SU-DHL-6 (cell line): Measurements from ENCODE around the gene PCSK2.

Source experiments
- EZH2phosphoT487 ChIP-seq: fragments of 200-600 bp; sonication (generic), shearing (Covaris generic); conservative IDR thresholded peaks from 2 replicates; pipeline ENCODE4 v1.6.1; 2018; ENCODE audit warnings: mild to moderate bottlenecking, antibody characterized with exemption, low read length, moderate library complexity, mixed read lengths
- TF ChIP-seq, protein P1 (sequence below): fragments of 200-600 bp; sonication (generic); IDR thresholded peaks from one replicate; pipeline ENCODE4 v1.5.1; 2017; ENCODE audit warnings: antibody characterized with exemption, mild to moderate bottlenecking, low read length, moderate library complexity; ENCODE audit not compliant: insufficient read depth, poor library complexity, severe bottlenecking

GRCh38 chr20:17236766-17237165 is 9.9 kb downstream of the PCSK2 start:
- TF ChIP-seq, protein P1, sequence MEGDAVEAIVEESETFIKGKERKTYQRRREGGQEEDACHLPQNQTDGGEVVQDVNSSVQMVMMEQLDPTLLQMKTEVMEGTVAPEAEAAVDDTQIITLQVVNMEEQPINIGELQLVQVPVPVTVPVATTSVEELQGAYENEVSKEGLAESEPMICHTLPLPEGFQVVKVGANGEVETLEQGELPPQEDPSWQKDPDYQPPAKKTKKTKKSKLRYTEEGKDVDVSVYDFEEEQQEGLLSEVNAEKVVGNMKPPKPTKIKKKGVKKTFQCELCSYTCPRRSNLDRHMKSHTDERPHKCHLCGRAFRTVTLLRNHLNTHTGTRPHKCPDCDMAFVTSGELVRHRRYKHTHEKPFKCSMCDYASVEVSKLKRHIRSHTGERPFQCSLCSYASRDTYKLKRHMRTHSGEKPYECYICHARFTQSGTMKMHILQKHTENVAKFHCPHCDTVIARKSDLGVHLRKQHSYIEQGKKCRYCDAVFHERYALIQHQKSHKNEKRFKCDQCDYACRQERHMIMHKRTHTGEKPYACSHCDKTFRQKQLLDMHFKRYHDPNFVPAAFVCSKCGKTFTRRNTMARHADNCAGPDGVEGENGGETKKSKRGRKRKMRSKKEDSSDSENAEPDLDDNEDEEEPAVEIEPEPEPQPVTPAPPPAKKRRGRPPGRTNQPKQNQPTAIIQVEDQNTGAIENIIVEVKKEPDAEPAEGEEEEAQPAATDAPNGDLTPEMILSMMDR = no peak
- TF ChIP-seq EZH2phosphoT487 = no peak
